HUDEP-2 (cell line): ENCODE measurements around the gene VKORC1.
"Not testable (repeated sequence)": the region's sequence is repeated elsewhere in the genome, so short reads cannot be mapped to it uniquely, and the experiment has no call there.

Experiments used
- DNase-seq, 76 experiments: peaks; one replicate each; lab custom pipeline; 2025; ENCODE audit not compliant: unreplicated experiment in 76 of 76; lab: John Stamatoyannopoulos, UW

The VKORC1 gene

GRCh38 chr16:31108035-31108793 lies 13.6 kb upstream of the VKORC1 start, which contains the start of gene BCKDK:
Gene BCKDK, plus strand, starts transcription at chr16:31108386. Its CDS starts 838 bp downstream, at chr16:31109224.
- peak in 60 of 76 experiments; percentile 5 to 77 (median 58) for DNase-seq

GRCh38 chr16:31107465-31107867 lies 12.9 kb upstream of the VKORC1 start:
- no peak for DNase-seq

GRCh38 chr16:31106509-31107464 lies 12.2 kb upstream of the VKORC1 start:
- DNase-seq = no peak

GRCh38 chr16:31105677-31106213 lies 11.1 kb upstream of the VKORC1 start:
- DNase-seq = peak in 67 of 76 experiments; percentile 33 to 88 (median 74)

- DNase-seq = not testable (repeated sequence)
Observed at GRCh38 chr16:31100876-31101641, 6.5 kb upstream of the VKORC1 start.

GRCh38 chr16:31099860-31100638 lies 5.5 kb upstream of the VKORC1 start:
- no peak for DNase-seq

- DNase-seq = no peak
Observed at GRCh38 chr16:31094088-31094423, 541 bp downstream of the VKORC1 start.

GRCh38 chr16:31093132-31093703 lies 1.4 kb downstream of the VKORC1 start:
- peak in 51 of 76 experiments; percentile 4 to 63 (median 36) for DNase-seq

- no peak for DNase-seq
Observed at GRCh38 chr16:31092330-31092729, 2.3 kb downstream of the VKORC1 start.

GRCh38 chr16:31090540-31090939 lies 4.1 kb downstream of the VKORC1 start:
- no peak for DNase-seq

- DNase-seq = no peak
Observed at GRCh38 chr16:31089199-31089598, 5.4 kb downstream of the VKORC1 start.

- DNase-seq = no peak
Observed at GRCh38 chr16:31088459-31089183, 6.0 kb downstream of the VKORC1 start, which contains the start of gene PRSS53. Gene PRSS53, minus strand, starts transcription at chr16:31088943. Its CDS starts 134 bp downstream, at chr16:31088809.

- DNase-seq = no peak
Observed at GRCh38 chr16:31087971-31088370, 6.6 kb downstream of the VKORC1 start.

- DNase-seq = no peak
Observed at GRCh38 chr16:31087481-31087880, 7.1 kb downstream of the VKORC1 start.

- DNase-seq = no peak
Observed at GRCh38 chr16:31086629-31086906, 8.0 kb downstream of the VKORC1 start.

GRCh38 chr16:31085873-31086628 lies 8.5 kb downstream of the VKORC1 start:
- no peak for DNase-seq

- DNase-seq = no peak
Observed at GRCh38 chr16:31085411-31085810, 9.2 kb downstream of the VKORC1 start.
